ENCODE measurements around the gene AGGF1. TPM values are rescaled to one million over a fixed set of nuclear protein-coding genes. Genes with fewer than 3 reads are reported as not detected.
A peak's percentile ranks its signal among the peaks of the same experiment; 100 is the strongest.
"Not testable (repeated sequence)": the region's sequence is repeated elsewhere in the genome, so short reads cannot be mapped to it uniquely, and the experiment has no call there.

AGGF1 gene
- total RNA-seq, 1 experiment from 2014 or later = 25.4 TPM

DNA sequence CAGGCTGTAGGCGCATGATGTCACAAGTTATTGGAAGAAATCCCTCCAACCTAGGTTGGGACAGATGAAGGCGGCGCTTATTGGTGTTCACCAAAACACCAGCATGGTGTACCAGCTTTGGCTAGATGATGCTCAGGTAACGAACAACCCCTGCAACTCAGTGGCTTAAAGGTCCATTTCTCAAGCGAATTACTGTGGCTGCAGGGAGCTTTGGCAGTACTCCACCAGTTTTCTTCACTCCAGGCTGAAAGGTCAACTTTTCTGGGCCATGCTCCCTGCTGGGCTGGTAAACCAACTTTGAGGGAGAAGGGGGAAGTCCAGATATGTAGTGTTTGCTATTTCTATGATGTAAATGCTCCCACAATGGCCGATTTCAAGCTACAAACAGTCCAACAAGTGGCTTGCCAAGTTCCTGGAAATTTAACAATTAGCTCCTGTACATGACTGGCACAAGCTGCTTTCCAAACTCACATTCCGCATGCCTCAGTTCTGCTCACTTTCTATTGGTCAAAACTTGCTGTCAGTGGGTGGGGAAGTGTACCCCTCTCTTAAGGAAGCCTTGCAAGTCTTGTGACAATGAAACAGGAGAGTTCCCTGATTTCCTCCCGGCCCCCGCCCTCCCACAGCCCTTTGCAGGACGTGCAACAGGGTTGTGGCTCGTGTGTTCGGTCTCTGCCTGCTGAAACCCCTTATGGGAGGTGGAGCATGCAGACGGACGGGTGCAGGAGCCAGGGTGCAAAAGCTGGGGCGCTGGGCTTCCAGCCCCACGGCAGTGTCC, 57.5 kb downstream of the AGGF1 start:
- H3K27ac ChIP-seq = peak overlapping the region; percentile 90
- DNase-seq = peak; percentile 29 to 46
- no peaks in the 10 kb centered on the region for H3K4me1 ChIP-seq
- H3K9me3 ChIP-seq (replicated peaks) = no peaks in the 10 kb centered on the region
- H3K4me3 ChIP-seq = peak overlapping the region; percentile 80
- no peaks in the 10 kb centered on the region for H3K27me3 ChIP-seq
- H3K36me3 ChIP-seq = peaks cover 3% of the 10 kb centered on the region; the same call in 1 of the 2 replicates

GRCh38 chr5:77095189-77095588, 65.0 kb downstream of the AGGF1 start:
- no peak for DNase-seq
- no peaks in the 10 kb centered on the region for H3K27me3 ChIP-seq
- H3K27ac ChIP-seq = no peak overlapping the region
- H3K36me3 ChIP-seq = no peaks in the 10 kb centered on the region
- H3K4me3 ChIP-seq = no peak overlapping the region
- H3K4me1 ChIP-seq = no peaks in the 10 kb centered on the region
- no peaks in the 10 kb centered on the region for H3K9me3 ChIP-seq (replicated peaks)

DNA sequence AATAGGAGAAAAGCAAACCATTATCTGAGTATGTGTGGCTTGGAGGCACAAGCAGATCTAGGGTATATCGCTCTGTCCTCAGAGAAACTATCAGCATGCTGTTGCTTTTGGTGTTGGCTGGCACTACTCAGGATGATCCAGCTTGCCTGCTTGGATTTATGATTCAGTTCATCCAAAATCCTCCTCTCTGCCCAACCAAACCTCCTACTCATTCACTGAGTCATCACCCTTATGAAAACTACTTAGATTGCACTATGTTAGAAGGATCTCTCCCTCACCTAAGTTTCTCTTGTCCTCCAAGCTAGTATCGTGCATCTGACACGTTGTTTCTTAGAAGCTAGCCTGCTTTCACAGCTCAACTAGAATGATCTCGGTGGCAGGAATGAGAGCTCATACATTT, 71.1 kb downstream of the AGGF1 start:
- H3K27me3 ChIP-seq = no peaks in the 10 kb centered on the region
- H3K4me1 ChIP-seq = no peaks in the 10 kb centered on the region
- no peaks in the 10 kb centered on the region for H3K36me3 ChIP-seq
- no peak overlapping the region for H3K27ac ChIP-seq
- no peak overlapping the region for H3K4me3 ChIP-seq
- DNase-seq = no peak
- no peaks in the 10 kb centered on the region for H3K9me3 ChIP-seq (replicated peaks)

DNA sequence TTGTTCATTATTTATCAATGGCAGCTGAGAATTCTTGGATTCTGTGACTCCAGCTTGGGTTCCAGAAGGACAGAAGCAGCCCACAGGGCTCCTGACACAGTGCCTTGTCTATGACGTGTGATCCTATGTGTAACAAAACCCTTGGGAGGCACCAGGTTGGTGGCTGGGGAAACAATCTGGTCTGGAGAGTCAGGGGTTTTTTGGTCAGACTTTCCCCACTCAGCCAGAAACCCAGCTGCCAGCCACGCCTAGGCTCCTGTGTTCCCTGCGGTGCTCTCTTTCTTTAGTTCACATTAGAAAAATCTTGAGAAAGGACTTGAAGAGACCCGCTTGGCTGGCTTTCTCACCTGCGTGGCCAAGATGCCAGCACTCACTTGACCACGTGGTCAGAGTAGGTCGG, 72.3 kb downstream of the AGGF1 start:
- no peak overlapping the region for H3K27ac ChIP-seq
- no peak for DNase-seq
- no peak overlapping the region for H3K4me3 ChIP-seq
- H3K4me1 ChIP-seq = no peaks in the 10 kb centered on the region
- no peaks in the 10 kb centered on the region for H3K27me3 ChIP-seq
- 0 out of 2 replicates have a peak, but pooled peaks cover 2% of the 10 kb centered on the region for H3K36me3 ChIP-seq
- H3K9me3 ChIP-seq (replicated peaks) = no peaks in the 10 kb centered on the region

DNA sequence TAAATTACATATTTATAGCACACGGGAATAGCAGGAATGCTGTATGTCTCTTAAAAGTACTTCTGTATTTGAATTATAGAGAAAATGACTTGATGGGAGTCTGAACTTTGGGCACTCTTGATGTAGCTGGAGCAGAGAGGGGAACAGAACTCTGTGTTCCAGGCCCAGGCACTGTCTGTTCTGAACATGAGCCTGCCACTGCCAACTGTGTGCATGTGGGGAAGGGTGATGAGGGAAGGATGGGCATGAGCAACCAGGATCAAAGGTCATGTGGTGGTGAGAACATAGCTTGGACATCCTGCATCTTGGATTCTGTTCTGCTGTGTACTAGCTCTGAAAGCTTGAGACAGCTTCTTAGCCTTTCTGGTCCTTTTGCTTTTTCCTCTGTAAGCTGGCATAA, 73.3 kb downstream of the AGGF1 start:
- no peak overlapping the region for H3K4me3 ChIP-seq
- H3K27ac ChIP-seq = no peak overlapping the region
- no peaks in the 10 kb centered on the region for H3K4me1 ChIP-seq
- no peaks in the 10 kb centered on the region for H3K9me3 ChIP-seq (replicated peaks)
- no peaks in the 10 kb centered on the region for H3K27me3 ChIP-seq
- H3K36me3 ChIP-seq = 0 out of 2 replicates have a peak, but pooled peaks cover 2% of the 10 kb centered on the region
- DNase-seq = no peak

DNA sequence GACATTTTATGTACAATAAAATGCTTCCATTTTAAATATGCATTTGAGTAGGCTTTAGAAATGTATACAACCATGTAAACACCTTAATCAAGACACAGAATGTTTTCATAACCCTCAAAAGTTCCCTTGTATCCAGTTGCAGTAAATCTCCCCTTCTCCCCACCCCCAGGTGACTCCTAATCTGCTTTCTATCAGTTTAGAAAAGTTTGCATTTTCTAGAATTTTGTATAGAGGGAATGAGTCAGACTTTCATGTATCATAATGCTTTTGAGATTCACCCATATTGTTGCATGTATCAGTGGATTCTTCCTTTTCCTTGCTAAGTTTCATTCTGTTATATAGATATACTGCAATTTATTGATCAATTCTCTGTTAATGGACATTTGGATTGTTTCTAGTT, 74.6 kb downstream of the AGGF1 start:
- H3K27ac ChIP-seq = no peak overlapping the region
- DNase-seq = no peak
- no peaks in the 10 kb centered on the region for H3K4me1 ChIP-seq
- H3K9me3 ChIP-seq (replicated peaks) = no peaks in the 10 kb centered on the region
- 0 out of 2 replicates have a peak, but pooled peaks cover 2% of the 10 kb centered on the region for H3K36me3 ChIP-seq
- H3K4me3 ChIP-seq = no peak overlapping the region
- no peaks in the 10 kb centered on the region for H3K27me3 ChIP-seq

- H3K27ac ChIP-seq; DNase-seq; H3K4me3 ChIP-seq; H3K9me3 ChIP-seq (replicated peaks); H3K4me1 ChIP-seq; H3K36me3 ChIP-seq; H3K27me3 ChIP-seq: not testable (repeated sequence)
These were observed 76.8 kb downstream of the AGGF1 start for GRCh38 chr5:77107035-77107434.

Other genes starting within 250 kb of the AGGF1 start
- gene F2RL1, start 211.4 kb upstream of the AGGF1 start, total RNA-seq (2014; rRNA removed; shearing (Covaris generic)) = 0.02 TPM in 1 of 2 replicates, not detected in the other
- gene S100Z, start 180.4 kb upstream of the AGGF1 start, total RNA-seq (2014; rRNA removed; shearing (Covaris generic)) = not detected in 2 replicates
- not detected in 2 replicates for gene CRHBP, start 77.4 kb upstream of the AGGF1 start, total RNA-seq (2014; rRNA removed; shearing (Covaris generic))
- 2.8 and 3.8 TPM in 2 replicates for gene ZBED3, start 56.9 kb downstream of the AGGF1 start, total RNA-seq (2014; rRNA removed; shearing (Covaris generic))
- 0.10 and 0.22 TPM in 2 replicates for gene PDE8B, start 180.3 kb downstream of the AGGF1 start, total RNA-seq (2014; rRNA removed; shearing (Covaris generic))